CD4-positive, alpha-beta T cell treated with Interleukin-15 for 4 hours (primary cell): Measurements from ENCODE around the gene KLF9.
A peak's percentile ranks its signal among the peaks of the same experiment; 100 is the strongest.

ENCODE experiments used
- DNase-seq: peaks from one replicate; pipeline ENCODE4 v3.0.0-alpha.2; 2020; ENCODE audit warnings: low spot score

KLF9 gene

GRCh38 chr9:70421272-70422180 is 7.1 kb upstream of the KLF9 start:
- peak; percentile 52 for DNase-seq

DNA sequence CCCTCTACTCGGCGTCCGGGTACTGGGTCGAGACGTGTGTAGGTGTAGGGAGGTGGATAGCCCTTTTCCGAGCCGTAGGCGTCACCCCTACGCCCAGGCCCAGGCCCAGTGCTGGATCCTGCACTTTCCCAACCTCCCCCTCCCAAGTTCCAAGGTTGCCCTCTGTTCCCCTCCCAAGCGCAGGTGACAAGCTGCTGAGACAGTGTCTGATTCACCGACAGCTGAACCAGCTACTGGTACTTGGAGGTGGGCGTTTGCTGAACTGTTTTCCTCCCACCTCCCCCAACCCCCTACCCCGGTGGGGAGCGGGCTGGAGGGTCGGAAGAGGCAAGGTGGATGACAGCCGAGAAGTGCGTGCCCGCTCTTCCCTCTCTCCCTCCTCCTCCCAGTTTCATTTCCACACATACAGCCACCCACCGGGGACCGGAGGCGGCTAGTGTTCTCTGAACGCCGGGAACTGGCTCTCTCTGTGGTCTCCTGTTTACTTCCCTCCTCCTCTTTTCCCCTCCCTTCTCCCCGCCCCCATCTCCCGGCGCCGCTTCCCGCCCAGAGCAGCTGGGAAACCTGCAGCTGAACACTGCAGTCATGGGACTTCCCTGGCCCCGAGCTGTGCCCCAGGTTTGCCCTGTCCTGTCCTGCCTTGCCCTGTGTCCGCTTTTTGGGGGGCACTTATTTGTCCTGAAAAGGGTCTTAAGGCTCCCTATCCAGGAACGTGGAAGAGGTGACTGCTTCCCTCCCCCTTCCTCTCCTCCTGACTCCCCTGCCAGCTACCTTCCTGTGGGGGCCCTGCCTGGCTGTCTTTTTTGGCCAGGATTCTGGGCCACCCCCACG is 6.2 kb upstream of the KLF9 start:
- no peak for DNase-seq

DNA sequence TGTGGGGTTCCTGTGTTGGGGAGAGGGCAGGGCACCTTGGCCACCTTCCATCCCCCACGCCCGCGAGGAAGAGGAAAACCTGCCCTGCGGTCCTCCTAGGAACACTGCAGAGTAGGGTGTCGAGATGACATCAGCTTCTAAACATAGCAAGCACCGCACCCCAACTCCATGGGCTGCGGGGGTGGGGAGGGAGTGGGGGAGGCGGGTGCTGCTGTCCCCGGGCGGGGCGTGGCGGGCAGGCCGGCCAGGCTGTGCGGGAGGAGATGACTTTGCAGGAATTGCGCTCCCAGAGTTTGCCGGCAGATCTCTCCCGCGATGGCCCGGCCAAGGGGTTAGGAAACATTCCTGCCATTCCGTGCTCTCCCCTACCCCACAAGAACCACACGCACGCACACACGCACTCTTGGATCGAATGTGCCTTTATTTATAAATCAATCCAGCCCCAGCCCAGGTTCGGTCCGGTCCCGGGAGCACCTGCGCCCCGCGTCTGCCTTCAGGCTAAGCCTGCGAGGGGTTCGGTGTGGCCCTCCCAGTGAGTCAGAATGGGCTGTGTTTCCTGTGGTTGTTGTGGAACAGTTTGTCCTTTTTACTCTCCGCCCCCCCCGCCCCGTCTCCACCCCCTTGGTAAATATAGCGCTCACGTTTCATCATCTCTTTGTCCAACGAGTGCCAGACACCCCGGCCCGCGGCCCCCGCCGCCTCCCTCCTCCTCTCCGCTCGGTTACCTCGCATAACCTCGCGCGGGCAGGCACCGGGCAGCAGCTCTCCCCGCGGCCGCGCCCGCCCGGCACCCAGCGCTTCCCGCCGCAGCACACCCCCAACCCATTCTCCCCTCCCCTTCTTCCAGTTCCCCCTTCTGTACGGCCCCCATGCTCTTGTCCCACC is 5.3 kb upstream of the KLF9 start:
- peak; percentile 87 for DNase-seq

DNA sequence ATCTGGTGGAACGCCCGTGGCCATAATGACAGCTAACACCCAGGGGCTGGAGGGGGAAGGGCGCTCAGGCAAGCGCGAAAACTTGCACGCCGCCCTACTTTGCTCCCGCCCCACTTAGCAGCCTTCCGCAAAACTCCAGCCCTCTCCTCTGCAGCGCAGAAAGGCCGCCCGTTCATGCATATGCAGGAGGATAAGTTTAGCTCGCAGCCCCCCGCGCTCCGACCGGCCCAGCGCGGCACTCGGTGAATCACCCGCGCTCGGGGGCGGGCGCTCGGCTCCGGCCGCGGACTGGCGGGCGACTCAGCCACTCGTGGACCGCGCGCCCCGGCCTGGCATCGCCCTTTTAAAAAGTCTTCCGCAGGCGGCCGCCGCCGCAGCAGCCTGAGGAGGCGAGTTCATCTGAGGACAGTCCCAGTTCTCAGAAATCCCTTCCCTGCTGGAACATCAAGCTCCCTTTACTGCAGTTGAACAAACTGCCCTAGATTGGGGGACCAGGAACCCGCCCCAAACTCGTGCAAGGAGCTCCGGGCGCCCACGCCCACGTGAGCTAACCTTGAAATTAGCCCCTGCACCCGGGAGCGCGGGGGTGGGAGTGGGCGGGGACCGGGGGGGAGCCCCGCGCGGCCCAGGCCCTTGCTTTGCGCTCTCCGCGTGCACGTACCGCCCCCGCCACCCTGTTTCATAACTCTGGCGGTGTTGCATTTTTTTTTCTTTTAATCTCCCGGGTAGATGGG is 4.5 kb upstream of the KLF9 start:
- peak; percentile 83 for DNase-seq

- no peak for DNase-seq
Observed at GRCh38 chr9:70415476-70415875, 1.0 kb upstream of the KLF9 start.

DNA sequence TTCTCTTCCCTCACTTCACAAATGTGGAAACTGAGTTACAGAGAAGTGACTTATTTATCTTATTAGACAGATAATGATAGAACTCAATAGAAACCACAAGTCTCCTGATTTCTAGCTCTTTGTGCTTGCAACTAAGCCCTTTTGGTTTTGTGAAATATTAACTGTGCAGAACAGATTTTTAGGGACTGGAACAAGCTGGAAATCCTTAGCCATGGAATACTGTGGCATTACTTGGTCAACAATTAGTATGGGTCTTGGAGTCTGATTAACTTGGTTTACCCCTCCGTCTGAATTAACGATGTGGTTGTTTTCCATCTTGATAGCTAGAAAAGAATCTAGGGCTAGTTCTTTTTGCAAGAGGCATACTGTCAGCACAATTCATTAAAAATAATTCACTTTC is 584 bp upstream of the KLF9 start:
- DNase-seq: no peak

DNA sequence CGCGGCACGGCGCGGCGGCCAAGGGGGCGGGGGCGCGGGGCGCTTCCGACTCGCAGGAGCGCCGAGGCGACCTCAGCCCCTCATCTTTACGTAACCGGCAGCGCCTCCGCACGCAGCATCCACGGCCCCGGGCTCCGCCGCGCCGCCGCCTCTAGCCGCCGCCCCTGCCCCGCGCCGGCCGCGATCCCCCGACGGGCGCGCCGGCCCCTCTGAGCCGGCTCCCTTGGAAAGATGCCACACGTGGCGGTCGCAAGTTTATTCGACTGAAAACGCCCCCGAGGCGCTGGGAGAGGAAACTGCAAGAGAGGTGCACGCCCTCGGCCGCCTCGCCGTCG is 1.0 kb downstream of the KLF9 start:
- DNase-seq: no peak

DNA sequence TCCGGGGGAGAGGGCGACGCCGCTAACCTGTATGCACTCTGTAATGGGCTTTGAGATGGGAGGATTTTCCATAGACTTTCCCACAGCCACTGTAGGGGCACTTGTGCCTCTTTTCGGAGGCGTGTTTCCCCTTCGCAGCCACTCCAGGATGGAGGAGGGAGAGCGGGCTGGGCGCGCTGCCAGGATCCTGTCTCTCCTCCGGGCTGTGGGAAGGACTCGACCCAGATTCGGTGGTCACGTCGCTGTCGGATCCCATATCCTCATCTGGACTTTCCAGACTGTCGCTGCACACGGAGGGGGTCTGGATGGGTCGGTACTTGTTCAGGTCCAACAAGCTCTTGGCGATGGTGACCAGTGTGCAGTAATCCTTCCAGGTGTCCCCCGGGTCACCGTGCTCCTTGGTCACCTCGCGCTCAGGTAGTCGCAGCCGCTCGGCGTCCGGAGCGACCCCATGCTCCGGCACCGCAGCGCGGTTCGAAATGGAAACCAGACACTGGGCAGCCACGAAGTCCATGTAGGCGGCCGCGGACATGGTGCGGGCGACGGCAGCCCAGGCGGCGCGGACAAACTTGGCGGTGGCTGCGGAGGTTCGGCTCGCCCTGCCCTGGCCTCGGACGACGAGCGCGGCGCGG is 1.5 kb downstream of the KLF9 start:
- no peak for DNase-seq

- peak; percentile 52 for DNase-seq
Observed at GRCh38 chr9:70411930-70412831, 2.3 kb downstream of the KLF9 start.

DNA sequence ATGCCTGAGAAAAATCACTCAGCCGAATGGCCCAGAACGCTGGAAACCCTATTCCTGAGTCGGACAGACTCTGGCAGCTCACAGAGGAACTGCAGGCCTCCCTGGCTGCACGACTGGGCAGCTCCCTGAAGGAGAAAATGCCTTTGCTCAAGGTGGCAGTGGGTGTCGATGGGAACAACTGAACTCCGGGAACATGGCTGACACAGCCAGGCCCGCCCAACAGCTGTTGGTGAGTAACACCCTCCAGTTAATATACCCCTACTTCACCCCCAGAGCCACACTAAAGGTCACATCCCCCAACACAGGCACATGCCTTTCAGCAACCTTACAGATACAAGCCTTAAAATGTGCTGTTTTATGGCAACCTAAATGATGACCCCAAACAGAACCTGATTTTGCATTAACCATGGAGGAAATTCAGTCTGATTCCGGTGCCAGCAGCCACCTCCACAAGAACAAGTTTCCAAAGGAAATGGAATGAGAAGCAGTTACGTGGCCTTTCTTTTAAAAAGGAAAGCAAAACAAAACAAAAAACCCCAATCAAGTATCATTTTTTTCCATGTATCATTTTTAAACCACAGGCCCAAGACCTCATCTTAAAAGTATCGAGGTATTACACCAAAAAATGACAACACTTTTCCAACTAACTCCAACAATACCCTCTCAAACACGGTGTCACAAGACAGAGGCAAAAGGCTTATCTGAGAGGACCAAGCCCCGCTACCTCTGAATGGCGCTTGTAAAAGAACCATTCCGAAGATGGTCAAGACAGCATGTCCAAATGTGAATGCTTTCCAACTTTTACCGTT is 3.1 kb downstream of the KLF9 start:
- peak; percentile 40 for DNase-seq

DNA sequence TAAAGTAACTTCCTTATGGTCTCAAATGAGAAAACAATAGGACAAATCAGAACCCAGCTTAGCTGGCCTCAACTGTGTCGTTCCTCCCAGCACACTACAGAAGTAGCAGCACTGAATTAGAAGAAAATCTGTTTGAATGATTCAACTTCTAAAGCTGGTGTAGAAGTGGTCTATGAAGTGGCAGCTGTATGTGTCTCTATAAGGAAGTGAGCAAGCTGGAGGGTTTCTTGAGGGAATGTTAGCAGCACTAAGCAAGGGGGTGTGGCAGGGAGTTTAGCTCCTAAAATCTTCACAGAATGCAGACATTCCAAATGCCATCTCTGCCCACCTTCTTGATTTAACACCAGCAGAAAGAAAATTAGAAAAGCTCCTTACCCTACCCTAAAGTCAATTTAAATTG is 4.1 kb downstream of the KLF9 start:
- DNase-seq: no peak

- no peak for DNase-seq
Observed at GRCh38 chr9:70409800-70410199, 4.7 kb downstream of the KLF9 start.

DNA sequence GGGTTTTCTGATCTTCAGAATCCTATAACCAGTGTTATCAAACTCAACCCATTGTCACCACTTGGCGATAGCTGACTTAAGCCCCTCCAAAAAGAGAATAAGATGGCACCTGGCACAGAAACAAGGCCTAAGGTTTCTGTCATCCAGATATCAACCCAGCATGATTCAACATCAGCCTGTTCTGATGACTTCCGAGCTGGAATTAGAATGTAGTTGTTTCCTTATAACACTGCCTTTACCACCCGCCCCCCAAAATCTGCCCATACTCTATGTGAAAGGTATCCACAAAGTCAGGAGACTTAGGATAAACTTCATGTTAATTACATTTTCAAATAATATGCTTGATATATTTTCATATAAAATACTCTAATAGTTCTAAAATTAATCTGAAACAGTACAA is 5.2 kb downstream of the KLF9 start:
- no peak for DNase-seq

- DNase-seq: no peak
Observed at GRCh38 chr9:70408393-70409040, 5.9 kb downstream of the KLF9 start.

GRCh38 chr9:70407081-70407503 is 7.4 kb downstream of the KLF9 start:
- DNase-seq: no peak

- no peak for DNase-seq
Observed at GRCh38 chr9:70406434-70406862, 8.0 kb downstream of the KLF9 start.

- DNase-seq: no peak
Observed at GRCh38 chr9:70405808-70406433, 8.5 kb downstream of the KLF9 start.

- no peak for DNase-seq
Observed at GRCh38 chr9:70404261-70404660, 10.2 kb downstream of the KLF9 start.
